Caco-2 (cell line): ENCODE data around the gene TMEM250. TPM values are rescaled to one million over a fixed set of nuclear protein-coding genes. Genes with fewer than 3 reads are reported as not detected.

Experiments used
- BruUV-seq: library from RNA; stranded (reverse); fragments of 400-500 nt; replicated peaks from 2 replicates; lab custom pipeline; 2021; lab: Mats Ljungman, UMichigan
- CTCF ChIA-PET: fragments of 300-600 bp; sonication (Branson Sonifier 250); formaldehyde crosslinking; loops from one replicate; lab custom pipeline; 2022; ENCODE audit warnings: antibody characterized with exemption; lab: Charles Lee
- POLR2A ChIA-PET: fragments of 300-600 bp; sonication (Branson Sonifier 250); formaldehyde crosslinking; loops from one replicate; lab custom pipeline; 2022; ENCODE audit warnings: antibody characterized with exemption; lab: Charles Lee
- DNase-seq, 2 experiments: peaks; one replicate each; pipeline versions ENCODE4 v3.0.0 to v3.0.0-alpha.2; 2020 to 2022
- H3K27me3 ChIP-seq: replicated peaks from 2 replicates; pipeline ENCODE4 v1.6.0; 2011; ENCODE audit warnings: low read length; ENCODE audit not compliant: control insufficient read depth, insufficient read depth
- H3K36me3 ChIP-seq: 2 replicates; pipeline ENCODE4 v1.5.1; 2011; ENCODE audit warnings: low read length; ENCODE audit not compliant: control insufficient read depth, insufficient read depth
- H3K4me1 ChIP-seq: fragments of 250-450 bp; sonication (Bioruptor Pico); 2 replicates; pipeline ENCODE4 v1.5.1; 2020; ENCODE audit warnings: mild to moderate bottlenecking
- H3K4me3 ChIP-seq: 2 replicates; pipeline ENCODE4 v1.5.1; 2011; ENCODE audit warnings: low read depth, mild to moderate bottlenecking, control low read depth, low read length
- H3K9me3 ChIP-seq: fragments of 250-450 bp; sonication (Bioruptor Pico); 2 replicates; pipeline ENCODE4 v1.5.1; 2020; ENCODE audit warnings: mild to moderate bottlenecking, moderate library complexity
- H3K27ac Mint-ChIP-seq: one replicate; pipeline ENCODE4 v1.8.0; 2022; ENCODE audit warnings: mixed read lengths; ENCODE audit not compliant: unreplicated experiment
- H3K27me3 Mint-ChIP-seq: one replicate; pipeline ENCODE4 v1.8.0; 2022; ENCODE audit warnings: mixed read lengths; ENCODE audit not compliant: insufficient read depth, unreplicated experiment
- H3K36me3 Mint-ChIP-seq: one replicate; pipeline ENCODE4 v1.8.0; 2022; ENCODE audit warnings: mild to moderate bottlenecking, mixed read lengths; ENCODE audit not compliant: insufficient read depth, unreplicated experiment
- H3K4me1 Mint-ChIP-seq: one replicate; pipeline ENCODE4 v1.8.0; 2022; ENCODE audit warnings: low read depth, mixed read lengths; ENCODE audit not compliant: unreplicated experiment
- H3K4me3 Mint-ChIP-seq: one replicate; pipeline ENCODE4 v1.8.0; 2022; ENCODE audit warnings: mild to moderate bottlenecking, moderate library complexity, mixed read lengths; ENCODE audit not compliant: unreplicated experiment
- H3K9me3 Mint-ChIP-seq: one replicate; pipeline ENCODE4 v1.8.0; 2022; ENCODE audit warnings: mixed read lengths; ENCODE audit not compliant: unreplicated experiment
- CTCF ChIP-seq, 2 experiments: fragments of 200-600 bp in 1 of 2; IDR thresholded peaks; 1 replicate in 1 of 2; 2 replicates in 1 of 2; pipeline versions ENCODE4 v1.5.1 to v1.8.0; 2011 to 2022; ENCODE audit warnings: antibody characterized with exemption in 1 of 2, control low read depth in 1 of 2, inconsistent platforms in 1 of 2, low read depth in 1 of 2, low read length in 1 of 2, mild to moderate bottlenecking in 1 of 2, moderate library complexity in 1 of 2; ENCODE audit not compliant: insufficient read depth in 1 of 2, severe bottlenecking in 1 of 2, unreplicated experiment in 1 of 2
- intact Hi-C: fragments of 100-400 bp; cut with micrococcal nuclease; formaldehyde crosslinking; loops from one replicate; pipeline ENCODE4 v1.10.0; 2022; ENCODE audit not compliant: unreplicated experiment
- total RNA-seq: library from RNA; stranded (reverse); gene quantifications from 2 replicates; pipeline ENCODE4 v1.2.3, GENCODE V29; 2022

Gene TMEM250
- total RNA-seq, 1 experiment from 2014 or later, result 38.2 TPM

- POLR2A ChIA-PET, result no interaction called here
- H3K27me3 ChIP-seq, result no peaks in the 10 kb centered on the region
- no TSS peak for BruUV-seq
Measured at GRCh38 chr9:136099542-136099941, 19.1 kb downstream of the TMEM250 start.

GRCh38 chr9:136098844-136099243 is 19.8 kb downstream of the TMEM250 start:
- CTCF ChIA-PET, result no interaction called here
- Mint-ChIP-seq H3K4me1 (peaks cover 5% of the 10 kb centered on the region), H3K4me3 (no peak overlapping the region), H3K27ac (no peak overlapping the region), H3K9me3 (no peaks in the 10 kb centered on the region), H3K27me3 (no peaks in the 10 kb centered on the region), H3K36me3 (no peaks in the 10 kb centered on the region)
- DNase-seq, result no peak
- intact Hi-C loops, result no loop called here
- Histone ChIP-seq H3K36me3 (no peaks in the 10 kb centered on the region), H3K27me3 (no peaks in the 10 kb centered on the region), H3K4me3 (no peak overlapping the region), H3K9me3 (no peaks in the 10 kb centered on the region), H3K4me1 (peaks cover 11% of the 10 kb centered on the region)
- BruUV-seq, result no TSS peak
- no peak for TF ChIP-seq CTCF (IDR thresholded peaks at IDR 0.05; ENCODE audit: insufficient read depth in 1 of 2, low read depth in 1 of 2, low read length in 1 of 2, severe bottlenecking in 1 of 2, unreplicated experiment in 1 of 2)
- POLR2A ChIA-PET, result no interaction called here

More at GRCh38 chr9:136099542-136099941, 19.1 kb downstream of the TMEM250 start:
- H3K27ac Mint-ChIP-seq, result no peak overlapping the region
- Histone ChIP-seq H3K4me1 (peaks cover 9% of the 10 kb centered on the region; the same call in 1 of the 2 replicates), H3K36me3 (no peaks in the 10 kb centered on the region), H3K9me3 (no peaks in the 10 kb centered on the region), H3K4me3 (no peak overlapping the region)
- no peak overlapping the region for H3K4me3 Mint-ChIP-seq
- CTCF ChIA-PET, result no interaction called here
- no peak for DNase-seq
- H3K9me3 Mint-ChIP-seq, result no peaks in the 10 kb centered on the region
- TF ChIP-seq CTCF (IDR thresholded peaks at IDR 0.05; ENCODE audit: insufficient read depth in 1 of 2, low read depth in 1 of 2, low read length in 1 of 2, severe bottlenecking in 1 of 2, unreplicated experiment in 1 of 2), result no peak
- intact Hi-C loops, result no loop called here
- H3K27me3 Mint-ChIP-seq, result no peaks in the 10 kb centered on the region
- H3K36me3 Mint-ChIP-seq, result no peaks in the 10 kb centered on the region
- peaks cover 5% of the 10 kb centered on the region for H3K4me1 Mint-ChIP-seq

GRCh38 chr9:136098210-136098609 is 20.5 kb downstream of the TMEM250 start:
- H3K4me3 Mint-ChIP-seq, result no peak overlapping the region
- intact Hi-C loops, result no loop called here
- peaks cover 5% of the 10 kb centered on the region for H3K4me1 Mint-ChIP-seq
- ChIA-PET POLR2A (no interaction called here), CTCF (no interaction called here)
- H3K27me3 ChIP-seq, result no peaks in the 10 kb centered on the region
- no peak for TF ChIP-seq CTCF (IDR thresholded peaks at IDR 0.05; ENCODE audit: insufficient read depth in 1 of 2, low read depth in 1 of 2, low read length in 1 of 2, severe bottlenecking in 1 of 2, unreplicated experiment in 1 of 2)
- no peak overlapping the region for H3K4me3 ChIP-seq
- H3K27ac Mint-ChIP-seq, result no peak overlapping the region
- no peaks in the 10 kb centered on the region for H3K36me3 Mint-ChIP-seq
- no peak for DNase-seq
- H3K36me3 ChIP-seq, result no peaks in the 10 kb centered on the region
- H3K9me3 ChIP-seq, result no peaks in the 10 kb centered on the region
- no peaks in the 10 kb centered on the region for H3K27me3 Mint-ChIP-seq
- H3K4me1 ChIP-seq, result peaks cover 18% of the 10 kb centered on the region
- no TSS peak for BruUV-seq
- no peaks in the 10 kb centered on the region for H3K9me3 Mint-ChIP-seq
